GM18520 (cell line): ENCODE measurements around the gene MIOS.

Source experiments
- ATAC-seq: cut with Tn5 transposase; IDR thresholded peaks from one replicate; pipeline ENCODE4 v1.9.1; 2021; ENCODE audit not compliant: unreplicated experiment

The MIOS gene

GRCh38 chr7:7581531-7582179 is 15.0 kb downstream of the MIOS start:
- ATAC-seq, result no peak

GRCh38 chr7:7582596-7582995 is 15.9 kb downstream of the MIOS start:
- no peak for ATAC-seq

GRCh38 chr7:7583731-7584130 is 17.0 kb downstream of the MIOS start:
- ATAC-seq, result no peak

DNA sequence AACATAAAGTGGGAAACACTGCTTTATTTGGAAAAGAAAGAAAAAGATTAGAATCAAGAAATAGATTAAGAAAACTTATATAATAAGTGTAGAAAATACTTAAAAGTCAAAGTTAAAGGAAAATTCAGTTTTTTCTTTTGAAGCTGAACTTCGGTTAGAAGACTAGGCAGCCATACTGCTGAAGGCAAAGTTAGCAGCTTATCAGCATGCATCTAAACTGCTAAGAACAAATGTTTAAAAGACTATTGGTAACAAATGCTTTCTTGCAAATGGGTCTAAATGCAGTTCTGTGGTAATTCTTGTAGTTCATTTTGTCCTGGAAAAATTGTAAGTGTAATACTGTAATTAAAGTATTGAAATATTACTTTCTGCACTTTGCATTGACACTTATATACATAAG is 18.0 kb downstream of the MIOS start:
- no peak for ATAC-seq

- ATAC-seq, result no peak
These were observed 18.7 kb downstream of the MIOS start for GRCh38 chr7:7585241-7585928.

GRCh38 chr7:7595451-7595850 is 28.8 kb downstream of the MIOS start:
- no peak for ATAC-seq

GRCh38 chr7:7596176-7596575 is 29.5 kb downstream of the MIOS start:
- ATAC-seq, result no peak

GRCh38 chr7:7607010-7607409 is 40.3 kb downstream of the MIOS start:
- ATAC-seq, result no peak

GRCh38 chr7:7609330-7609729 is 42.6 kb downstream of the MIOS start:
- no peak for ATAC-seq

DNA sequence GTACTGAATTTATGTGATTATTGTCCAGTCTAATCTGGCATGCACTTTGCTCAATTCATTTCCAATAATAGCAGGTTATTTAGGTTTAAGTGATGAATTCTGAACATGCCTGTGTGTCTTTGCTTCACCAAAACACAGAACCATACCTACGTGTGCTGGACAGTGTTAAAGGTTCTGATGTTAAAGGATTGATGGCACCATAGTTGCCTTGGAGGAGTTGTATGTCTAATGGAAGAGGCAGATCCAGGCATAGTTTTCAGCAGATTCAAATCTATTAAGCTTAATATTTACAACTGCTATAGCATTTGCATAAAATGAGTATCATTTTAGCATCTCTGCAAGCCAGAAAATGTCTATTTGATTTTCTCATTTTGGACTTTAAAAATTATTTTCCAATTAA is 45.8 kb downstream of the MIOS start:
- ATAC-seq, result no peak

- no peak for ATAC-seq
These were observed 46.5 kb downstream of the MIOS start for GRCh38 chr7:7613210-7613609.

GRCh38 chr7:7614018-7614741 is 47.5 kb downstream of the MIOS start:
- ATAC-seq, result no peak

DNA sequence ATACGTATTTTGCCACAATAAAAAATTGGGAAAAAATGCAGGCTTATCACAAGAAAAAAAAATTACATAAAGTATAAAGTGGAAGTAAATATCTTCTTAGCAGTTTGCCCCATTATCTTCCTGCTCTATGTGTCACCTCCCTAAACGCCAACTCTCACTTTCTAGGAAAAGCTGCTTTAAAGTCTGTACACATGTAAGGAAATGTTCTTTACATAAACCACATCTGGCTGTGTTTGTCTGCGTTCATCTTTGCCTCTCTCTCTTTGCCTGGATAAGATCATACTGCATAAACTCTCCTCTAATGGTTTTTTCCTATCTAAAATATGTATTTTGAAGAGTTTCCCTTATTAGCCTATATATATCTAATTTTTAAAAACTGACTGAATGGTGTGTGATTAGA is 50.9 kb downstream of the MIOS start:
- no peak for ATAC-seq

GRCh38 chr7:7618410-7618809 is 51.7 kb downstream of the MIOS start:
- ATAC-seq, result no peak

DNA sequence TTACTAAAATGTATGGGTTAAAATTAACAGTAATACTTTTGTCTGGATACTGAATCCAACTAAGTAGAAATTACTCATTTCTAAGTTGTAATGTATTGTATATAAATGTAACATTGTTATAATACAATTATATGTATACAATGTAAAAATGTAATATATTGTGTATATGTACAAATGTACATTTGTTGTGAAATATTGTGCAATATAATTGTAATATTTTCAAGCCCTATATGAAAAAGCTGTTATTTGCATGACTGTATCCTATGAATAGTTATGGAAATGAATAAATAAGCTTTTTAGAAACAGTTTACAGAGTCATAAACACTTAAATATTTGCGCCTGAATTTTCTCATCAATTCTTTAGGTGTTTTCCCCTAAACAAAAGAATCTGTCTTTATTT is 53.6 kb downstream of the MIOS start:
- ATAC-seq, result no peak

- ATAC-seq, result no peak
These were observed 54.0 kb downstream of the MIOS start for GRCh38 chr7:7620644-7621210.

GRCh38 chr7:7628476-7628875 is 61.8 kb downstream of the MIOS start:
- ATAC-seq, result no peak

- no peak for ATAC-seq
These were observed 64.1 kb downstream of the MIOS start for GRCh38 chr7:7630626-7631329.

- no peak for ATAC-seq
These were observed 72.7 kb downstream of the MIOS start for GRCh38 chr7:7639421-7639820.

DNA sequence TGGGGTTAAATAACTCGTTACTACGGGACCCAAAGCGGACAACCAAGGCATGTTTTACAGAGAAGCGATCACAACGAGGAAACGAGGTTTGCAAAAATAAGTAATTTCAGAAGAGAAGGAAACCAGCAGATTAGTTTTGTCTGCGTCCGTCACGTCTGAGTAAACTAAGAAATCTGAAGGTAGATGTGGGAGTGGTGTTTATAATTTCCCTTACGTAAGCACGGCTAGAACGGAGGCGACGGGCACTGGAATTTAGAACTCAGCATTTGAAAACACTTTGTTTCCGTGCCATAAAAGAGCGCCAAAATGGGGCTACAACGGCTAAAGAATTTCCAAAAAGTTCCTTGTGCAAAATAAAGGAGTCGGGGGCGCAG is 73.2 kb downstream of the MIOS start:
- no peak for ATAC-seq
